Thyroid gland (tissue), 4 donors: ENCODE results near the gene SLC43A3.

Experiments
- POLR2A ChIP-seq, 2 donors: fragments of 450-650 bp; IDR thresholded peaks; one replicate each; pipeline ENCODE4 v1.6.1; 2017; ENCODE audit warnings: antibody characterized with exemption in 2 of 2, mild to moderate bottlenecking in 2 of 2, moderate library complexity in 1 of 2
- TF ChIP-seq, protein P1 (sequence below), 6 experiments: fragments of 200-600 bp in 3 of 6; fragments of 450-650 bp in 3 of 6; sonication (generic) in 3 of 6; IDR thresholded peaks; one replicate each; pipeline ENCODE4 v1.5.1; 2016 to 2019; ENCODE audit warnings: antibody characterized with exemption in 6 of 6, mild to moderate bottlenecking in 2 of 6, inconsistent platforms in 1 of 6, moderate library complexity in 1 of 6

DNA sequence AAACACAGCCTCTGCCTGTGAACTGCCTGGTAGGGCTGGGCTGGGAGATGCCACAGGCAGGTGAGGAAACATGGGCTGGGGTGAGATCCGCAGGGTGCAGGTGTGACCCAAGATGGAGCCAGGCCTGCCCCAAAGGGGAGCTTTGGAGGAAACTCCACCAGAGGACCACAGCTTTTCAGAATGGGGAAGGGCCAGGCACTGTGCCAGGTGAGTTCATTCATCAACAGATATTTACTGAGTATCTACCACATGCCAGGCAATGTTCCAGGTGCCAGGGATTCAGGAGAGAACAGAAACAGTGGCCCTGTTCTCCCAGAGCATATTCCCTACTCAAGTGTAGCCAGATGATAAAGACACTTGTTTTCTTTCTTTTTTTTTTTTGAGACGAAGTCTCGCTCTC lies 44.6 kb upstream of the SLC43A3 start:
- TF ChIP-seq, protein P1, sequence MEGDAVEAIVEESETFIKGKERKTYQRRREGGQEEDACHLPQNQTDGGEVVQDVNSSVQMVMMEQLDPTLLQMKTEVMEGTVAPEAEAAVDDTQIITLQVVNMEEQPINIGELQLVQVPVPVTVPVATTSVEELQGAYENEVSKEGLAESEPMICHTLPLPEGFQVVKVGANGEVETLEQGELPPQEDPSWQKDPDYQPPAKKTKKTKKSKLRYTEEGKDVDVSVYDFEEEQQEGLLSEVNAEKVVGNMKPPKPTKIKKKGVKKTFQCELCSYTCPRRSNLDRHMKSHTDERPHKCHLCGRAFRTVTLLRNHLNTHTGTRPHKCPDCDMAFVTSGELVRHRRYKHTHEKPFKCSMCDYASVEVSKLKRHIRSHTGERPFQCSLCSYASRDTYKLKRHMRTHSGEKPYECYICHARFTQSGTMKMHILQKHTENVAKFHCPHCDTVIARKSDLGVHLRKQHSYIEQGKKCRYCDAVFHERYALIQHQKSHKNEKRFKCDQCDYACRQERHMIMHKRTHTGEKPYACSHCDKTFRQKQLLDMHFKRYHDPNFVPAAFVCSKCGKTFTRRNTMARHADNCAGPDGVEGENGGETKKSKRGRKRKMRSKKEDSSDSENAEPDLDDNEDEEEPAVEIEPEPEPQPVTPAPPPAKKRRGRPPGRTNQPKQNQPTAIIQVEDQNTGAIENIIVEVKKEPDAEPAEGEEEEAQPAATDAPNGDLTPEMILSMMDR (IDR thresholded peaks at IDR 0.05), result no peak
- TF ChIP-seq POLR2A (IDR thresholded peaks at IDR 0.05), result no peak
